HEK293 (cell line): Measurements from ENCODE around the gene SLC4A1.

Experiments used
- CTCF ChIA-PET: fragments of 350-600 bp; formaldehyde crosslinking; extraction: SDS; loops from one replicate; lab custom pipeline; 2021; ENCODE audit warnings: antibody characterized with exemption; lab: Yijun Ruan, JAX
- POLR2A ChIA-PET: fragments of 300-600 bp; formaldehyde crosslinking; extraction: SDS; loops from one replicate; lab custom pipeline; 2020; ENCODE audit warnings: antibody characterized with exemption, inconsistent platforms; lab: Yijun Ruan, JAX
- H3K27ac ChIP-seq: fragments of 200-500 bp; sonication (Bioruptor generic); 2 replicates; pipeline ENCODE4 v1.5.1; 2014; ENCODE audit warnings: low read depth, low read length, control low read depth, inconsistent platforms; ENCODE audit errors: extremely low read depth
- H3K36me3 ChIP-seq, 2 experiments: fragments of 200-500 bp in 1 of 2; sonication (Bioruptor generic) in 1 of 2; 1 replicate in 1 of 2; 2 replicates in 1 of 2; pipeline ENCODE4 v1.5.1; 2014 to 2017; ENCODE audit warnings: inconsistent platforms in 2 of 2, low read length in 2 of 2; ENCODE audit not compliant: control insufficient read depth in 2 of 2, insufficient read depth in 1 of 2
- H3K4me1 ChIP-seq: fragments of 200-500 bp; sonication (Bioruptor generic); 2 replicates; pipeline ENCODE4 v1.5.1; 2014; ENCODE audit warnings: mild to moderate bottlenecking, low read length, inconsistent platforms; ENCODE audit not compliant: control insufficient read depth, insufficient read depth
- H3K4me3 ChIP-seq: 2 replicates; pipeline ENCODE4 v1.5.1; 2011; ENCODE audit warnings: low read depth, mild to moderate bottlenecking, control low read depth, low read length, moderate library complexity
- H3K9me3 ChIP-seq: fragments of 200-500 bp; sonication (Bioruptor generic); 2 replicates; pipeline ENCODE4 v1.5.1; 2014; ENCODE audit warnings: low read depth, low read length, inconsistent platforms; ENCODE audit not compliant: control insufficient read depth, insufficient read depth
- GLI2 ChIP-seq: fragments of 450-650 bp; formaldehyde crosslinking; IDR thresholded peaks from 2 replicates; pipeline ENCODE4; 2017; ENCODE audit warnings: missing biosample characterization, missing genetic modification characterization, low read depth, borderline replicate concordance
- KLF7 ChIP-seq: fragments of 450-650 bp; formaldehyde crosslinking; IDR thresholded peaks from 2 replicates; pipeline ENCODE4 v1.5.1; 2016; ENCODE audit warnings: missing biosample characterization, missing genetic modification characterization, borderline replicate concordance
- PRDM1 ChIP-seq: fragments of 450-650 bp; formaldehyde crosslinking; IDR thresholded peaks from 2 replicates; pipeline ENCODE4; 2016; ENCODE audit warnings: missing biosample characterization, missing genetic modification characterization
- WT1 ChIP-seq: fragments of 450-650 bp; formaldehyde crosslinking; IDR thresholded peaks from 2 replicates; pipeline ENCODE4 v1.5.1; 2016; ENCODE audit warnings: missing biosample characterization, missing genetic modification characterization
- ZBTB1 ChIP-seq: fragments of 450-650 bp; formaldehyde crosslinking; IDR thresholded peaks from 2 replicates; pipeline ENCODE4 v1.5.1; 2016; ENCODE audit warnings: missing biosample characterization, missing genetic modification characterization
- ZFP41 ChIP-seq: fragments of 450-650 bp; formaldehyde crosslinking; IDR thresholded peaks from 2 replicates; pipeline ENCODE4 v1.5.1; 2016; ENCODE audit warnings: missing biosample characterization, missing genetic modification characterization, borderline replicate concordance
- ZIC2 ChIP-seq: fragments of 450-650 bp; formaldehyde crosslinking; IDR thresholded peaks from 2 replicates; pipeline ENCODE4 v1.5.1; 2016; ENCODE audit warnings: missing biosample characterization, missing genetic modification characterization
- ZNF184 ChIP-seq: fragments of 450-650 bp; IDR thresholded peaks from 2 replicates; pipeline ENCODE4 v1.5.1; 2018; ENCODE audit warnings: missing biosample characterization, mild to moderate bottlenecking, missing genetic modification characterization
- ZNF274 ChIP-seq, 2 experiments: fragments of 200-500 bp in 1 of 2; fragments of 450-650 bp in 1 of 2; sonication (Bioruptor generic) in 1 of 2; formaldehyde crosslinking in 1 of 2; IDR thresholded peaks; 2 replicates each; pipeline versions ENCODE4 v1.5.1 to v1.6.1; 2014 to 2016; ENCODE audit warnings: borderline replicate concordance in 1 of 2, inconsistent platforms in 1 of 2, low read length in 1 of 2, missing biosample characterization in 1 of 2, missing genetic modification characterization in 1 of 2
- ZNF280D ChIP-seq: fragments of 450-650 bp; formaldehyde crosslinking; IDR thresholded peaks from 2 replicates; pipeline ENCODE4 v1.5.1; 2016; ENCODE audit warnings: missing biosample characterization, missing genetic modification characterization
- ZNF513 ChIP-seq: fragments of 450-650 bp; IDR thresholded peaks from 2 replicates; pipeline ENCODE4 v1.5.1; 2018; ENCODE audit warnings: missing biosample characterization, missing genetic modification characterization
- ZNF544 ChIP-seq: fragments of 450-650 bp; formaldehyde crosslinking; IDR thresholded peaks from 2 replicates; pipeline ENCODE4 v1.5.0; 2017; ENCODE audit warnings: missing biosample characterization, missing genetic modification characterization
- ZNF560 ChIP-seq: fragments of 450-650 bp; formaldehyde crosslinking; IDR thresholded peaks from 2 replicates; pipeline ENCODE4 v1.5.1; 2017; ENCODE audit warnings: missing biosample characterization, missing genetic modification characterization, borderline replicate concordance
- ZNF596 ChIP-seq: fragments of 450-650 bp; IDR thresholded peaks from 2 replicates; pipeline ENCODE4 v1.5.0; 2018; ENCODE audit warnings: missing biosample characterization, mild to moderate bottlenecking, missing genetic modification characterization, moderate library complexity
- ZNF707 ChIP-seq: fragments of 450-650 bp; formaldehyde crosslinking; IDR thresholded peaks from 2 replicates; pipeline ENCODE4 v1.5.1; 2016; ENCODE audit warnings: missing biosample characterization, missing genetic modification characterization
- ZNF768 ChIP-seq: fragments of 450-650 bp; formaldehyde crosslinking; IDR thresholded peaks from 2 replicates; pipeline ENCODE4 v1.5.1; 2018; ENCODE audit warnings: missing biosample characterization, mild to moderate bottlenecking, missing genetic modification characterization
- ZNF792 ChIP-seq: fragments of 450-650 bp; formaldehyde crosslinking; IDR thresholded peaks from 2 replicates; pipeline ENCODE4 v1.5.1; 2016; ENCODE audit warnings: missing biosample characterization, missing genetic modification characterization
- ZNF843 ChIP-seq: fragments of 450-650 bp; formaldehyde crosslinking; IDR thresholded peaks from 2 replicates; pipeline ENCODE4 v1.5.1; 2016; ENCODE audit warnings: missing biosample characterization, missing genetic modification characterization
- ZSCAN18 ChIP-seq: fragments of 450-650 bp; formaldehyde crosslinking; IDR thresholded peaks from 2 replicates; pipeline ENCODE4 v1.5.1; 2016; ENCODE audit warnings: missing biosample characterization, missing genetic modification characterization
- TF ChIP-seq, protein P1 (sequence below): fragments of 450-650 bp; formaldehyde crosslinking; IDR thresholded peaks from 2 replicates; pipeline ENCODE4 v1.5.1; 2016; ENCODE audit warnings: missing biosample characterization, missing genetic modification characterization
- TF ChIP-seq, protein P2 (sequence below): fragments of 450-650 bp; formaldehyde crosslinking; IDR thresholded peaks from 2 replicates; pipeline ENCODE4 v1.5.1; 2016; ENCODE audit warnings: missing biosample characterization, missing genetic modification characterization

The SLC4A1 gene

GRCh38 chr17:44214230-44214494 lies 53.8 kb downstream of the SLC4A1 start:
- H3K9me3 ChIP-seq = no peaks in the 10 kb centered on the region
- ChIA-PET CTCF (interaction anchor here (0.6 to 1.2 kb wide), 3 partner anchors 117 to 427 kb away, joined by 3 read pairs; no protein-coding TSS in a partner anchor), POLR2A (interaction anchor here (0.7 to 1.8 kb wide), 2 partner anchors 14 to 288 kb away, joined by 3 to 7 read pairs; partner anchors contain the start of gene ATXN7L3)
- no peak overlapping the region for H3K4me3 ChIP-seq
- H3K36me3 ChIP-seq = peaks cover 20 to 81% of the 10 kb centered on the region in 2 experiments
- H3K4me1 ChIP-seq = no peaks in the 10 kb centered on the region
- no peak for TF ChIP-seq ZNF280D (tag by site-specific recombination)
- no peak for TF ChIP-seq ZSCAN18
- no peak for TF ChIP-seq ZFP41 (tag by site-specific recombination)
- no peak for TF ChIP-seq ZNF596 (tag by site-specific recombination)
- TF ChIP-seq PRDM1 = no peak
- TF ChIP-seq ZNF513 (tag by site-specific recombination) = no peak
- H3K27ac ChIP-seq = no peak overlapping the region

DNA sequence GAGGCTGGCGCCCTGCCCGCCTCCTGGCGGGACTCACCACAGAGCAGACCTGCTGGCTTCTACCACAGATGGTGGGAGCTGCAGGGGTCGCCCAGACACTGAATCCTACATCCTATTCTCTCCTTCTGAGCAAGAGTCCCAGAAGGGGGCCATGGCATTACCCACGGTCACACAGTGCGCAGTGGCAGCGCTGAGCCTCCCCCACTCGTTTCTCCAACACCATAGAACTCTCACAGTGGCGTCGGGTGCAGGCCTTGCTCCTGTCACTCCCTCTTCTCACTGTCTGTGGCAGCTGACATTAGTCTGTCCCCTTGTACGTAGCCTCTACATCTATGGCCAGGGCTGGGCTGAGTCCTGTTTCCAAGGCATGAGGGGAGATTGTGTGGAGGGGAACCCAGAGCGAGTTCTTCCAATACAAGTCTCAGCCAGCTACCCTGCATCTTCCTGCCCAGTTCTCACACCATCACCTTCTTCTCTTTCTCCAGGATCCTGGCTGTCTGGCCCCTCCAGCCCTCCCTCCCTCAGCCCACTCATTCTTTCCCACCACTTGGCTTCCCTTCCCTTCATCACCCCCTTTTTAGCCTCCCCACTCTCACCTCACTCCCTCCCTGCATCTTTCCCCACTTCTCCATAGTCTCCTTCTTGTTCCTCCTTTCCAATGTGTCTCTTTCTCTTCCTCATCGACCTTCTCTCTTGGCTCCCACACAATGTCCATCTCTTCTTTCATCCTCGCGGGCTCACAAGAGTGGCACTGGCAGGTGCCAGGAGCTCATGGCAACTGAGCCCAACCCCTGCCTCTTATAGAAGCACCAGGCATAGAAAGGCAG lies 54.3 kb downstream of the SLC4A1 start:
- Histone ChIP-seq H3K27ac (no peak overlapping the region), H3K9me3 (no peaks in the 10 kb centered on the region), H3K4me3 (no peak overlapping the region), H3K36me3 (peaks cover 26 to 87% of the 10 kb centered on the region in 2 experiments), H3K4me1 (no peaks in the 10 kb centered on the region)
- ChIA-PET CTCF (interaction anchor here (0.6 to 0.7 kb wide), 2 partner anchors 15 to 427 kb away, joined by 3 read pairs; no protein-coding TSS in a partner anchor), POLR2A (interaction anchor here (0.6 to 1.8 kb wide), 4 partner anchors 14 to 287 kb away, joined by 3 to 7 read pairs (median 3); partner anchors contain the start of genes ATXN7L3 and GRN)
- no peak for TF ChIP-seq ZNF792 (tag by site-specific recombination)
- no peak for TF ChIP-seq KLF7 (tag by site-specific recombination)
- no peak for TF ChIP-seq ZBTB1 (tag by site-specific recombination)
- TF ChIP-seq ZIC2 (tag by site-specific recombination) = peak; percentile 63
- TF ChIP-seq WT1 = no peak
- TF ChIP-seq ZNF274 (IDR thresholded peaks at IDR 0.05; ENCODE audit: low read length) = no peak
- TF ChIP-seq ZNF274 (tag by site-specific recombination; IDR thresholded peaks at IDR 0.05; ENCODE audit: borderline replicate concordance) = 0 out of 2 replicates have a peak, but pooled peaks have one; percentile 39
- TF ChIP-seq PRDM1 = 0 out of 2 replicates have a peak, but pooled peaks have one; percentile 44
- TF ChIP-seq GLI2 (tag by site-specific recombination) = no peak
- TF ChIP-seq, protein P1, sequence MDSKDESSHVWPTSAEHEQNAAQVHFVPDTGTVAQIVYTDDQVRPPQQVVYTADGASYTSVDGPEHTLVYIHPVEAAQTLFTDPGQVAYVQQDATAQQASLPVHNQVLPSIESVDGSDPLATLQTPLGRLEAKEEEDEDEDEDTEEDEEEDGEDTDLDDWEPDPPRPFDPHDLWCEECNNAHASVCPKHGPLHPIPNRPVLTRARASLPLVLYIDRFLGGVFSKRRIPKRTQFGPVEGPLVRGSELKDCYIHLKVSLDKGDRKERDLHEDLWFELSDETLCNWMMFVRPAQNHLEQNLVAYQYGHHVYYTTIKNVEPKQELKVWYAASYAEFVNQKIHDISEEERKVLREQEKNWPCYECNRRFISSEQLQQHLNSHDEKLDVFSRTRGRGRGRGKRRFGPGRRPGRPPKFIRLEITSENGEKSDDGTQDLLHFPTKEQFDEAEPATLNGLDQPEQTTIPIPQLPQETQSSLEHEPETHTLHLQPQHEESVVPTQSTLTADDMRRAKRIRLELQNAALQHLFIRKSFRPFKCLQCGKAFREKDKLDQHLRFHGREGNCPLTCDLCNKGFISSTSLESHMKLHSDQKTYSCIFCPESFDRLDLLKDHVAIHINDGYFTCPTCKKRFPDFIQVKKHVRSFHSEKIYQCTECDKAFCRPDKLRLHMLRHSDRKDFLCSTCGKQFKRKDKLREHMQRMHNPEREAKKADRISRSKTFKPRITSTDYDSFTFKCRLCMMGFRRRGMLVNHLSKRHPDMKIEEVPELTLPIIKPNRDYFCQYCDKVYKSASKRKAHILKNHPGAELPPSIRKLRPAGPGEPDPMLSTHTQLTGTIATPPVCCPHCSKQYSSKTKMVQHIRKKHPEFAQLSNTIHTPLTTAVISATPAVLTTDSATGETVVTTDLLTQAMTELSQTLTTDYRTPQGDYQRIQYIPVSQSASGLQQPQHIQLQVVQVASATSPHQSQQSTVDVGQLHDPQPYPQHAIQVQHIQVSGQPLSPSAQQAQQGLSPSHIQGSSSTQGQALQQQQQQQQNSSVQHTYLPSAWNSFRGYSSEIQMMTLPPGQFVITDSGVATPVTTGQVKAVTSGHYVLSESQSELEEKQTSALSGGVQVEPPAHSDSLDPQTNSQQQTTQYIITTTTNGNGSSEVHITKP = peak; percentile 44; the same call in 1 of the 2 replicates
- no peak for TF ChIP-seq ZNF768 (tag by site-specific recombination)
- TF ChIP-seq ZNF843 (tag by site-specific recombination) = no peak
- no peak for TF ChIP-seq ZNF184
- TF ChIP-seq ZNF560 (tag by site-specific recombination) = no peak
- TF ChIP-seq ZNF544 (tag by site-specific recombination) = no peak
- no peak for TF ChIP-seq ZNF707
- TF ChIP-seq, protein P2, sequence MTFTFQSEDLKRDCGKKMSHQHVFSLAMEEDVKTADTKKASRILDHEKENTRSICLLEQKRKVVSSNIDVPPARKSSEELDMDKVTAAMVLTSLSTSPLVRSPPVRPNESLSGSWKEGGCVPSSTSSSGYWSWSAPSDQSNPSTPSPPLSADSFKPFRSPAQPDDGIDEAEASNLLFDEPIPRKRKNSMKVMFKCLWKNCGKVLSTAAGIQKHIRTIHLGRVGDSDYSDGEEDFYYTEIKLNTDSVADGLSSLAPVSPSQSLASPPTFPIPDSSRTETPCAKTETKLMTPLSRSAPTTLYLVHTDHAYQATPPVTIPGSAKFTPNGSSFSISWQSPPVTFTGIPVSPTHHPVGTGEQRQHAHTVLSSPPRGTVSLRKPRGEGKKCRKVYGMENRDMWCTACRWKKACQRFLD (tag by site-specific recombination) = no peak
